ENCODE results near the gene FBXO7. TPM values are rescaled to one million over a fixed set of nuclear protein-coding genes. Genes with fewer than 3 reads are reported as not detected.
A peak's percentile ranks its signal among the peaks of the same experiment; 100 is the strongest.
"Not testable (repeated sequence)": the region's sequence is repeated elsewhere in the genome, so short reads cannot be mapped to it uniquely, and the experiment has no call there.

The FBXO7 gene
- total RNA-seq, 1 donor = 67.4 TPM

GRCh38 chr22:32476281-32477195, 1.9 kb downstream of the FBXO7 start:
- TF ChIP-seq CTCF (IDR thresholded peaks at IDR 0.05; ENCODE audit: insufficient read depth, low read length) = no peak
- peak; percentile 4 for DNase-seq (ENCODE audit: low read depth)
- H3K4me3 ChIP-seq (ENCODE audit: low read depth, low read length) = peak overlapping the region; percentile 96

GRCh38 chr22:32477596-32477995, 3.0 kb downstream of the FBXO7 start:
- no peak for TF ChIP-seq CTCF (IDR thresholded peaks at IDR 0.05; ENCODE audit: insufficient read depth, low read length)
- DNase-seq (ENCODE audit: low read depth) = no peak
- no peak overlapping the region for H3K4me3 ChIP-seq (ENCODE audit: low read depth, low read length)

- not testable (repeated sequence) for DNase-seq (ENCODE audit: low read depth); H3K4me3 ChIP-seq (ENCODE audit: low read depth, low read length)
Measured at GRCh38 chr22:32478552-32478951, 3.9 kb downstream of the FBXO7 start.

GRCh38 chr22:32478994-32479393, 4.4 kb downstream of the FBXO7 start:
- TF ChIP-seq CTCF (IDR thresholded peaks at IDR 0.05; ENCODE audit: insufficient read depth, low read length) = no peak
- no peak for DNase-seq (ENCODE audit: low read depth)
- no peak overlapping the region for H3K4me3 ChIP-seq (ENCODE audit: low read depth, low read length)

GRCh38 chr22:32480238-32480637, 5.6 kb downstream of the FBXO7 start:
- DNase-seq (ENCODE audit: low read depth) = no peak
- TF ChIP-seq CTCF (IDR thresholded peaks at IDR 0.05; ENCODE audit: insufficient read depth, low read length) = no peak
- no peak overlapping the region for H3K4me3 ChIP-seq (ENCODE audit: low read depth, low read length)

GRCh38 chr22:32482708-32483107, 8.1 kb downstream of the FBXO7 start:
- TF ChIP-seq CTCF (IDR thresholded peaks at IDR 0.05; ENCODE audit: insufficient read depth, low read length) = no peak
- H3K4me3 ChIP-seq (ENCODE audit: low read depth, low read length) = no peak overlapping the region
- no peak for DNase-seq (ENCODE audit: low read depth)

GRCh38 chr22:32486656-32487390, 12.2 kb downstream of the FBXO7 start:
- no peak for TF ChIP-seq CTCF (IDR thresholded peaks at IDR 0.05; ENCODE audit: insufficient read depth, low read length)
- no peak overlapping the region for H3K4me3 ChIP-seq (ENCODE audit: low read depth, low read length)
- DNase-seq (ENCODE audit: low read depth) = no peak

Data from fibroblast of the aortic adventitia (primary cell).